CD4-positive, alpha-beta memory T cell (primary cell): ENCODE measurements around the gene NDRG4. TPM values are rescaled to one million over a fixed set of nuclear protein-coding genes. Genes with fewer than 3 reads are reported as not detected.
A peak's percentile ranks its signal among the peaks of the same experiment; 100 is the strongest.

Experiments used
- CTCF ChIA-PET: fragments of 350-600 bp; sonication (Branson Sonifier 250); formaldehyde crosslinking; loops from one replicate; lab custom pipeline; 2021; ENCODE audit warnings: inconsistent platforms; ENCODE audit not compliant: partially characterized antibody; lab: Charles Lee
- POLR2A ChIA-PET: fragments of 350-600 bp; sonication (Branson Sonifier 250); formaldehyde crosslinking; loops from one replicate; lab custom pipeline; 2021; ENCODE audit not compliant: partially characterized antibody; lab: Charles Lee
- DNase-seq, 5 donors: peaks; one replicate each; pipeline versions ENCODE4 v3.0.0 to v3.0.0-alpha.2; 2020 to 2022; ENCODE audit warnings: mixed read lengths in 1 of 5
- H3K27ac ChIP-seq: one replicate; pipeline ENCODE4 v1.7.0; 2013; ENCODE audit warnings: low read depth, low read length
- H3K27me3 ChIP-seq: 2 replicates; pipeline ENCODE4 v1.7.0; 2013; ENCODE audit warnings: mild to moderate bottlenecking, low read length, moderate library complexity; ENCODE audit not compliant: insufficient read depth
- H3K36me3 ChIP-seq: 2 replicates; pipeline ENCODE4 v1.7.0; 2013; ENCODE audit warnings: mild to moderate bottlenecking, low read length, moderate library complexity; ENCODE audit not compliant: insufficient read depth
- H3K4me1 ChIP-seq: 2 replicates; pipeline ENCODE4 v1.7.0; 2013; ENCODE audit warnings: mild to moderate bottlenecking, low read length, moderate library complexity; ENCODE audit not compliant: insufficient read depth
- H3K4me3 ChIP-seq, 2 donors: one replicate each; pipeline ENCODE4 v1.7.0; 2013; ENCODE audit warnings: low read length in 2 of 2, mild to moderate bottlenecking in 1 of 2
- H3K9me3 ChIP-seq, 2 donors: one replicate each; pipeline ENCODE4 v1.7.0; 2013; ENCODE audit warnings: low read length in 2 of 2, control low read depth in 1 of 2; ENCODE audit not compliant: control insufficient read depth in 1 of 2
- H3K27ac Mint-ChIP-seq, 7 donors: one replicate each; pipeline ENCODE4 v1.8.0; 2020 to 2021; ENCODE audit warnings: mixed read lengths in 7 of 7, mild to moderate bottlenecking in 6 of 7, inconsistent platforms in 3 of 7, moderate library complexity in 3 of 7
- H3K27me3 Mint-ChIP-seq, 2 donors: one replicate each; pipeline ENCODE4 v1.8.0; 2020 to 2021; ENCODE audit warnings: mixed read lengths in 2 of 2
- H3K36me3 Mint-ChIP-seq, 2 donors: one replicate each; pipeline ENCODE4 v1.8.0; 2020 to 2021; ENCODE audit warnings: mixed read lengths in 2 of 2, inconsistent platforms in 1 of 2, mild to moderate bottlenecking in 1 of 2
- H3K4me1 Mint-ChIP-seq, 4 donors: one replicate each; pipeline ENCODE4 v1.8.0; 2020 to 2021; ENCODE audit warnings: mixed read lengths in 4 of 4, mild to moderate bottlenecking in 1 of 4
- H3K4me3 Mint-ChIP-seq, 8 donors: one replicate each; pipeline ENCODE4 v1.8.0; 2020 to 2021; ENCODE audit warnings: mixed read lengths in 8 of 8, mild to moderate bottlenecking in 7 of 8, moderate library complexity in 6 of 8, inconsistent platforms in 3 of 8
- H3K9me3 Mint-ChIP-seq, 8 donors: one replicate each; pipeline ENCODE4 v1.8.0; 2020 to 2021; ENCODE audit warnings: mixed read lengths in 8 of 8, mild to moderate bottlenecking in 5 of 8, inconsistent platforms in 3 of 8, moderate library complexity in 1 of 8
- intact Hi-C: fragments of 100-400 bp; cut with micrococcal nuclease; formaldehyde crosslinking; loops from one replicate; pipeline ENCODE4 v1.15.1; 2023
- polyA plus RNA-seq, 2 donors: library from polyadenylated mRNA; unstranded; fragments of 300-500 nt; fragmentation: Illumina TruSeq; gene quantifications; one replicate each; pipeline ENCODE4 v1.2.3, GENCODE V29; 2021
- total RNA-seq, 2 experiments: library from RNA; stranded (reverse); gene quantifications; one replicate each; pipeline ENCODE4 v1.2.3, GENCODE V29; 2021

The NDRG4 gene
- total and polyA plus RNA-seq, 4 experiments from 2014 or later = 0.22 to 1.3 (median 1.3) TPM; not detected in 1

GRCh38 chr16:58495521-58496331 lies 4.2 kb upstream of the NDRG4 start:
- H3K27me3 ChIP-seq = no peaks in the 10 kb centered on the region
- no peaks in the 10 kb centered on the region for H3K36me3 ChIP-seq
- CTCF ChIA-PET = interaction anchor here (1.4 to 2.7 kb wide), 3 partner anchors 10 to 261 kb away, joined by 4 to 10 read pairs (median 4); no protein-coding TSS in a partner anchor
- H3K4me3 ChIP-seq = no peak overlapping the region
- intact Hi-C loops = no loop called here
- Mint-ChIP-seq H3K27ac (peak overlapping the region in 3 of 7 donors; percentile 48 to 75 (median 49)), H3K27me3 (peaks cover 0 to 5% of the 10 kb centered on the region in 2 donors), H3K9me3 (no peaks in the 10 kb centered on the region), H3K4me3 (no peak overlapping the region), H3K4me1 (peaks cover 4 to 15% (median 12%) of the 10 kb centered on the region in 4 donors), H3K36me3 (no peaks in the 10 kb centered on the region)
- no peak for DNase-seq
- peaks cover 11% of the 10 kb centered on the region for H3K4me1 ChIP-seq
- H3K27ac ChIP-seq = no peak overlapping the region
- H3K9me3 ChIP-seq = no peaks in the 10 kb centered on the region
- POLR2A ChIA-PET = no interaction called here

DNA sequence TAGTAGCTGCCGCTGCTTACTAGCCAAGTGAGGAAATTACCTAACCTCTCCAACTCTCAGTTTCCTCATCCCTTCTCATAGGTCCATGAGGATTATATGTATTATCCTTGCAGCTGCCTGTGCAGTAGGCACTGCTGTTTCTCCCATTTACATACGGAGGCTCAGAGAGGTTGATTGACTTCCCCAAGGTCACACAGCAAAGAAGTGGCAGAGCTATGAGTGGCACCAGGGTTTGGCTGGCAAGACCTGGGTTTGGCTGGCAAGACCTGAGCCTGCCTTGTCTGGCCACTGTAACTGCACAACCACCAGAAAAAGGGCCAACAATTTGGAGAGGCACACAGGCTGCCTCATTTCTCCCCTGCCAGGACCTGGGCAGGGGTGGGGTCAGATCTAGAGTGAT lies 2.5 kb upstream of the NDRG4 start:
- Mint-ChIP-seq H3K36me3 (no peaks in the 10 kb centered on the region), H3K9me3 (no peaks in the 10 kb centered on the region), H3K4me3 (no peak overlapping the region), H3K4me1 (peaks cover 4 to 21% (median 17%) of the 10 kb centered on the region in 4 donors), H3K27me3 (peaks cover 0 to 5% of the 10 kb centered on the region in 2 donors), H3K27ac (peak overlapping the region in 1 of 7 donors; percentile 78)
- Histone ChIP-seq H3K9me3 (no peaks in the 10 kb centered on the region), H3K36me3 (no peaks in the 10 kb centered on the region), H3K4me3 (no peak overlapping the region), H3K27ac (no peak overlapping the region), H3K27me3 (peaks cover 5% of the 10 kb centered on the region), H3K4me1 (peaks cover 26% of the 10 kb centered on the region)
- intact Hi-C loops = no loop called here
- ChIA-PET POLR2A (no interaction called here), CTCF (no interaction called here)
- DNase-seq = no peak

- Histone ChIP-seq H3K27me3 (peaks cover 5% of the 10 kb centered on the region), H3K27ac (no peak overlapping the region), H3K9me3 (no peaks in the 10 kb centered on the region), H3K4me3 (no peak overlapping the region), H3K4me1 (peaks cover 26% of the 10 kb centered on the region), H3K36me3 (no peaks in the 10 kb centered on the region)
- CTCF ChIA-PET = no interaction called here
- POLR2A ChIA-PET = no interaction called here
- intact Hi-C loops = no loop called here
- Mint-ChIP-seq H3K27ac (peak overlapping the region in 2 of 7 donors; percentile 63 to 78), H3K4me3 (peak overlapping the region in 1 of 8 donors; percentile 35), H3K27me3 (peaks cover 0 to 6% of the 10 kb centered on the region in 2 donors), H3K4me1 (peaks cover 4 to 21% (median 17%) of the 10 kb centered on the region in 4 donors), H3K9me3 (no peaks in the 10 kb centered on the region), H3K36me3 (no peaks in the 10 kb centered on the region)
- DNase-seq = no peak
Observed at GRCh38 chr16:58497935-58498334, 2.0 kb upstream of the NDRG4 start.

- Mint-ChIP-seq H3K9me3 (no peaks in the 10 kb centered on the region), H3K4me1 (peaks cover 4 to 21% (median 17%) of the 10 kb centered on the region in 4 donors), H3K4me3 (peak overlapping the region in 2 of 8 donors; percentile 38 to 46), H3K27me3 (peaks cover 0 to 6% of the 10 kb centered on the region in 2 donors), H3K27ac (peak overlapping the region in 1 of 7 donors; percentile 63), H3K36me3 (no peaks in the 10 kb centered on the region)
- Histone ChIP-seq H3K27me3 (peaks cover 5% of the 10 kb centered on the region), H3K9me3 (no peaks in the 10 kb centered on the region), H3K36me3 (no peaks in the 10 kb centered on the region), H3K4me1 (peaks cover 26% of the 10 kb centered on the region), H3K27ac (no peak overlapping the region), H3K4me3 (no peak overlapping the region)
- no peak for DNase-seq
- intact Hi-C loops = no loop called here
- ChIA-PET CTCF (no interaction called here), POLR2A (no interaction called here)
Observed at GRCh38 chr16:58498341-58499091, 1.4 kb upstream of the NDRG4 start.

DNA sequence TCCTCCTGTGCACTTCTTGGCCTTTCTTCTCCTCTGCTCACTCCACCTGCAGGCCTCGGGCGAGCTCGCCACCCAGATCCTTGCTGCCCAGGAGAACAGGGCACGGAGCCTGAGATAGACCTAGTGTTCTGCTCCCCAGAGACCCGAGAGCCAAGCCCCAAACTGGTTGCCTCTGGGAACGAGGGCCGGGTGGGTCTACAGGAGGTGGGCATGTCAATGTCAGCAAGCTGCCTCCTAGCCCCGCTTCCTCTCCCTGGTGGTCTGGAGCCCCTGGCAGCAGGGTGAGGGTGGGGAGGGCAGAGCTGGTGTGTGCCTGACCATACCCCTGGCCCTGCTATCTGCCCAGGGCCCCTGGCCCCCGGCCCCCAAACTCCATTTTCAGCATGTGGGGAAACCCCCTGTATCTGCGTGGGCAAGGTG lies 841 bp upstream of the NDRG4 start:
- H3K4me3 ChIP-seq = no peak overlapping the region
- POLR2A ChIA-PET = no interaction called here
- H3K36me3 ChIP-seq = no peaks in the 10 kb centered on the region
- H3K4me3 Mint-ChIP-seq = peak overlapping the region in 1 of 8 donors; percentile 38
- H3K27ac Mint-ChIP-seq = no peak overlapping the region
- no peaks in the 10 kb centered on the region for H3K36me3 Mint-ChIP-seq
- H3K4me1 ChIP-seq = peaks cover 26% of the 10 kb centered on the region
- CTCF ChIA-PET = interaction anchor here (1.3 kb wide), 1 partner anchor 11 kb away, joined by 5 read pairs; no protein-coding TSS in a partner anchor
- H3K27ac ChIP-seq = no peak overlapping the region
- intact Hi-C loops = no loop called here
- no peak for DNase-seq
- peaks cover 4 to 21% (median 17%) of the 10 kb centered on the region in 4 donors for H3K4me1 Mint-ChIP-seq
- H3K27me3 ChIP-seq = peaks cover 5% of the 10 kb centered on the region
- no peaks in the 10 kb centered on the region for H3K9me3 ChIP-seq
- H3K9me3 Mint-ChIP-seq = no peaks in the 10 kb centered on the region
- peaks cover 0 to 6% of the 10 kb centered on the region in 2 donors for H3K27me3 Mint-ChIP-seq

- Mint-ChIP-seq H3K27ac (peak overlapping the region in 2 of 7 donors; percentile 37 to 86), H3K9me3 (no peaks in the 10 kb centered on the region), H3K4me3 (peak overlapping the region; percentile 71 to 86 (median 82)), H3K27me3 (peaks cover 0 to 6% of the 10 kb centered on the region in 2 donors), H3K36me3 (no peaks in the 10 kb centered on the region), H3K4me1 (peaks cover 1 to 14% (median 9%) of the 10 kb centered on the region in 4 donors)
- intact Hi-C loops = no loop called here
- POLR2A ChIA-PET = no interaction called here
- H3K4me3 ChIP-seq = peak overlapping the region; percentile 40 to 52
- no peak for DNase-seq
- peaks cover 5% of the 10 kb centered on the region for H3K27me3 ChIP-seq
- H3K9me3 ChIP-seq = no peaks in the 10 kb centered on the region
- no peak overlapping the region for H3K27ac ChIP-seq
- H3K36me3 ChIP-seq = no peaks in the 10 kb centered on the region
- peaks cover 20% of the 10 kb centered on the region for H3K4me1 ChIP-seq
- CTCF ChIA-PET = no interaction called here
Observed at GRCh38 chr16:58500430-58501241, 693 bp downstream of the NDRG4 start.
